Effector CD8-positive, alpha-beta T cell (primary cell): ENCODE measurements around the gene PARP1.
"Not testable (repeated sequence)": the region's sequence is repeated elsewhere in the genome, so short reads cannot be mapped to it uniquely, and the experiment has no call there.

ENCODE experiments used
- DNase-seq: peaks from one replicate; lab custom pipeline; 2025; lab: John Stamatoyannopoulos, UW

The PARP1 gene

GRCh38 chr1:226429858-226430715 is 22.2 kb upstream of the PARP1 start:
- no peak for DNase-seq

DNA sequence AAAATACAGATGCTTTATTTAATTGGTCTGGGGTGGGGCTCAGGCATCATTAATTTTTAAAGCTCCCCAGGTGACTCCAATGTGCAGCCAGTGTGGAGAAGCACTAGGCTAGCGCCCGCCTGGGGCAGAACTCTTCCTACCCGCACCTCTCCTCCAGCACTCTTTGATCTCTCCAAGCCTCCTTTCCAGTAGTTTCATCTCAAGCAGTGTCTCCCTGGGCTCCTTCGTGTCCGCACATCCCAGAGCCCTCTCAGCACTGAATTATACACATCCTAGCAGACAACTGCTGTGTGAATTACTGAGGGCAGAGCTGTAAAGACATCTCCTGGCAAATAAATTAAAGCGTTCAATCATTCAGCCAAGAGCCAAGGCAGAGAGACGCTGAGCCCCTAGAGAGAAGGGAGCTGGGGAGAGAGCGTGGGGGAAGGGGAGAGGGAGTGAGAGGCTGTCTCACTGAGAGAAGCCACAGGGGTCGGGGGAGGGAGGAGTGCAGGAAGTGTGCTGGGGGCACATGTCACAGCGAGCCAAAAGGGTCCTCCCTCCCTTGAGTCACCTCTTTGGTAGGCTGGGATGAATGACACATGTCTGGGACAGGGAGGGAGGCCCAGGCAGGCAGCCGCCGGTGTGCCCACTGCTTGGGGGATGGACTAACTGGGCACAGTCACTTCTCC is 21.0 kb upstream of the PARP1 start:
- DNase-seq = no peak

DNA sequence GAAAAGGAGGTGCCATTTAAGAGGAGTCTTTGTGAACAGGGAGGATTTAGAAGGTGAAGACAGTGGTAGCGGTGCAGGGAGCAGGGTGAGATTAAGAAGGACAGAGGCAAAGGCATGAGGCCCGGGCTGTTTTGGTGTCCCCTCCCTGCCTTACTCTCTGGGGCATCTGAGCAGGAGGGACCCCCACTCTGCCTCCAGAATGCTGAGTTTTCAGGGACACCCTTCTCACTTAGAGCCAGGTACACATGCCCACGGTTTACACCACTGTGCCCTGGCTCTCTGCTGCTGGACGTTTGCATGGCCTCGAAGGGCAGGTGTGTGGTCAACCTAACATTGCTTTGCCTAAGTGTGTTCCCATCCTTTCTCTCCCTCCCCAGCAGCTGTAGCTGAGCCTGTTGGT is 20.5 kb upstream of the PARP1 start:
- no peak for DNase-seq

- no peak for DNase-seq
These were observed 19.2 kb upstream of the PARP1 start for GRCh38 chr1:226427131-226427530.

GRCh38 chr1:226426395-226426794 is 18.5 kb upstream of the PARP1 start:
- DNase-seq = not testable (repeated sequence)

DNA sequence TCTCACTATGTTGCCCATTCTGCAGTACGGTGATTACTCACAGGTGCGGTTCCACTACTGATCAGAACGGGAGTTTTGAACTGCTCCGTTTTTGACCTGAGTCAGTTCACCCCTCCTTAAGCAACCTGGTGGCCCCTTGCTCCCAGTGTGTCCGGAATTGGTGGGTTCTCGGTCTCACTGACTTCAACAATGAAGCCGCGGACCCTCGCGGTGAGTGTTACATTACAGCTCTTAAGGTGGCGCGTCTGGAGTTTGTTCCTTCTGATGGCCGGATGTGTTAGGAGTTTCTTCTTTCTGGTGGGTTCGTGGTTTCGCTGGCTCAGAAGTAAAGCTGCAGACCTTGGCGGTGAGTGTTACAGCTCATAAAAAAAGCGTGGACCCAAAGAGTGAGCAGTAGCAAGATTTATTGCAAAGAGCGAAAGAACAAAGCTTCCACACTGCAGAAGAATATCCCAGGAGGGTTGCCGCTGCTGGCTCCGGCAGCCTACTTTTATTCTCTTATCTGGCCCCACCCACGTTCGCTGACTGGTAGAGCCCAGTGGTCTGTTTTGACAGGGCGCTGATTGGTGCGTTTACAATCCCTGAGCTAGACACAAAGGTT is 17.6 kb upstream of the PARP1 start:
- no peak for DNase-seq

GRCh38 chr1:226425004-226425378 is 17.1 kb upstream of the PARP1 start:
- no peak for DNase-seq

- DNase-seq = no peak
These were observed 16.5 kb upstream of the PARP1 start for GRCh38 chr1:226424221-226425003.

DNA sequence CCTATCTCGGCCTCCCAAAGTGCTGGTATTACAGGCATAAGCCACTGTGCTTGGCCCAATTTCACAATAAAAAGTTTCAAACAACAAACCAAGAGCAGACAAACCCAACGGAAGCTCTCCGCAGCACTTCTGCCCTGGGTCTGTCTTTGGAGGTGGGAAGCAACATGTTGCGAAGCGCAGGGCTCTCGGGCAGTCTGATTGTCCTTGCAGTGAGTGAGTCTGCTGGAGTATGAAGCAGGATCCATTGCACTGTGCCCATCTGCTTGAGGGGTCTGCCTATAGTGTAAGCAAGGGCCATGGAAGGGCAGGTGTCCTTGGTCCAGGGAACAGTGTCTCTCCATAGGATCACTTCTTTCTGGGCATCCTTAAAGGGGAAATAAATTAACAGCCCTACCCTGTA is 14.6 kb upstream of the PARP1 start:
- no peak for DNase-seq

- DNase-seq = no peak
These were observed 13.0 kb upstream of the PARP1 start for GRCh38 chr1:226420897-226421296.

- DNase-seq = no peak
These were observed 12.4 kb upstream of the PARP1 start for GRCh38 chr1:226420328-226420727.

- no peak for DNase-seq
These were observed 11.6 kb upstream of the PARP1 start for GRCh38 chr1:226419284-226420029.

DNA sequence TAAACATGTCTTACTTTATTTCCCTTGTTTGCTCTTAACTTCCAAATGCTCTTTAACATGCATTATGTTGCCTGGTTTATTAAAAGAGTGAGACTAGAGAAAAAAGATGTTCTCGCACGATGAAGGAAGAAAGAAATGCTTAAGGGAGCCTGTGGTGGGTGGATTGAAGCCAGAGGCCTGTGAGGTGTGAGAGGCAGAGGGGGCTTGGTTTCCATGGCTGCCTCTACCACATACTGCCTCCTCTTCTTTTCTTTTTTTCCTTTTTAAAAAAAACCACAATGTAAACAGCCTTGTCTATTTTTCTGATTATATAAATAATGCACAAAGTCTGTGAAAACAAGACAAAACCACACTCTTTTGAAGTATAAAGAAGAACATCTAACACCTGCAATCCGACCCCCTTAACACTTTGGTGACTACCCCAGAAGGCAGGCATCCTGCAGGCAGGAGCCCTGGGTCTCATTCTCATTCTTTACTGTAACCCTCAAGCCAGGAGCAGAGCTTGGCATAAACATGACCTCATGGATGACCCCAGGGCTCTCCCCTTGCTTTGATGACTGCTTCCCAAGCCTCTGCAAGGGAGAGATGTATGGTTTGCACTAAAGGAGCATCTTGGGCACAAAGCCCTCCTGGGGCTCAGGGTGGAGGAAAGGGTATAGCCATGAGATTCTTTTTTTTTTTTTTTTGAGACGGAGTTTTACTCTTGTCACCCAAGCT is 10.1 kb upstream of the PARP1 start:
- no peak for DNase-seq

DNA sequence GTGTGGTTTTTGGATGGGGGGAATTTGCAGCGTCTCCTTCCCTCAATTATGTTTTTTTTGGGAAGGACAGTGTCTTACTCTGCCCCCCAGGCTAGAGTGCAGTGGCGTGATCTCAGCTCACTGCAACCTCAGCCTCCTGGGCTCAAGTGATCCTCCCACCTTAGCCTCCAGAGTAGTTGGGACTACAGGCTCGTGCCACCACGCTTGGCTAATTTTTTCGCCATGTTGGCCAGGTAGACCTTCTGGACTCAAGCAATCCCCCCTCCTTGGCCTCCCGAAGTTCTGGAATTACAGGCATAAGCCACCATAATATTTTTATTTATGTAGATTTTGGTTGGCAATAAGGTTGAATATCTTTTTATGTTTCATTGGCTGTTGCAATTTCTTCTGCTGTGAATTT is 9.5 kb upstream of the PARP1 start:
- DNase-seq = no peak

DNA sequence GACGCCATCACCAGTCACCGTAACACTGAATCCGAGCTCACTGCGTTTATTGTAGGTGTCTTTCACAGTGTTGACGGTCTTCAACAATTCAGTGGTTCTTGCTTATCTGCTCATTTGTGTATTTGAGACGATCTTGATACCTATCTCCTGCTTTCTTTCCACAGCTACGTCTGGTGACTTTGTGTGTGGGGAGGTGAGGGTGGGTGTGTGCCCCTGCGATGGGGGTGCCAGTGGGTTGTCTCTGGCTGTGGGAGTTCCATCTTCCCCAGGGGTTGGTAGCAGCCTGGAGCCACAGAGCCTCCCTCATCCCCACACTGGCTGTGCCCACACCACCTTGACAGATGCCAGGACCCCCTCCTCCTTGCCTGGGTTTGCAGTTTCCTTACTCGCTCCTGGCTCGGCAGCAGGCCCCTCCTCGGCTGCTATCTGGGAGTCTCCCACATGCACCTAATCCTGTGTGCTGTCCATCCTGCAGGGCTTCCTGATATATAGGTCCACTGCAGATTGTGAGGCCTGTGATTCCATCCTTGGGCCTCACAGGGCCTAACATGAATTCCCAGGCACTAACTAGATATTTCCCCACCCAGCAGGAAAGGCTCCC is 6.3 kb upstream of the PARP1 start:
- DNase-seq = no peak

GRCh38 chr1:226411619-226412018 is 3.7 kb upstream of the PARP1 start:
- no peak for DNase-seq

DNA sequence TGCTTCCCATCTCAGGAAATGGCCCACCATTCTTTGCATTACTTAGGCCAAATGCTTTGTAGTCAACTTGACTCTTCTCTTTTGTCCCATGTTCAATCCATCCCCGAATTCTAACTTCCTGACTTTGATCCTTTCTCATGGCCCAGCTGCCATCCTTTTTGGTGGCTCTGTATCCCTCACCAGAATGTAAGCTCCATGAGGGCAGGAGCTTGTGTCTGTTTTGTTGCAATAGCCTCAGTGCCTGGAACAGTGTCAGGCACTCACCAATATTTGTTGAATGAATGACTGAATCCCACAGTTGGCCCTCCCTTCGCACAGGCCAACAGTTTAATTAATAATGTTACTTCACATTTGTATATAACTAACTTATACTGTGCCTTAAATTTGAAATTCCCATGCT is 3.1 kb upstream of the PARP1 start:
- no peak for DNase-seq

DNA sequence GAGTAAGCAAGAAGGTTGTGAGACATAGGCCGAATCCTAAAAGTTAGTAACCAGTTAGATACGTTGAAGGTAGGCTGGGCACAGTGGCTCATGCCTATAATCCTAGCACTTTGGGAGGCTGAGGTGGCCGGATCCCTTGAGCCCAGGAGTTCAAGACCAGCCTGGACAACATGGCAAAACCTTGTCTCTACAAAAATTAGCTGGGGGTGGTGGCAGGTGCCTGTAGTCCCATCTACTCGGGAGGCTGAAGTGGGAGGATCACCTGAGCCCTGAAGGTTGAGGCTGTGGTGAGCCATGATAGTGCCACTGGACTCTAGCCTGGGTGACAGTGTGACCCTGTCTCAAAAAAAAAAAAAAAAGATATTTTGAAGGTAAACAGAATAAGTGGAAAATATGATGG is 1.5 kb upstream of the PARP1 start:
- DNase-seq = no peak

GRCh38 chr1:226408285-226409184 is 642 bp upstream of the PARP1 start:
- no peak for DNase-seq

DNA sequence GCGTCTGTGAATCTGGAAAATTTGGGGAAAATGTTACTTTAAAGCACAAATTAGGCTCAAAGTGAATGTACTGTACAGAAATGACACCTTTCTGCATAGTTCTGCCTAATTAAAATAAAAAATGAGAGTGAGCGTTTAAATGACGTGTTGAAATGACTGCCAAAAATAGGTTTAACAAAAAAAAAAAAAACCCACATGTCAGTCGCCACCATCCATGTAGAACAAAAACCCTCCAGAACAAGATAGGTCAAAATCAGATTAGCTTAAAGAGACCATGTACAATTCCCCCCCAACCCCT is 745 bp downstream of the PARP1 start:
- DNase-seq = no peak
